Fibroblast of pulmonary artery (primary cell): Measurements from ENCODE around the gene SLC16A9.

Source experiments
- DNase-seq: peaks from one replicate; pipeline ENCODE4 v3.0.0-alpha.2; 2010; ENCODE audit warnings: low read depth
- H3K4me3 ChIP-seq: replicated peaks from 2 replicates; pipeline ENCODE4 v1.5.1; 2011; ENCODE audit warnings: low read depth, mild to moderate bottlenecking, control low read depth, low read length, moderate library complexity
- TF ChIP-seq, protein P1 (sequence below): IDR thresholded peaks from 2 replicates; pipeline ENCODE4 v1.5.1; 2011; ENCODE audit warnings: mild to moderate bottlenecking, control low read depth, low read length, inconsistent platforms; ENCODE audit errors: missing control alignments

SLC16A9 gene

DNA sequence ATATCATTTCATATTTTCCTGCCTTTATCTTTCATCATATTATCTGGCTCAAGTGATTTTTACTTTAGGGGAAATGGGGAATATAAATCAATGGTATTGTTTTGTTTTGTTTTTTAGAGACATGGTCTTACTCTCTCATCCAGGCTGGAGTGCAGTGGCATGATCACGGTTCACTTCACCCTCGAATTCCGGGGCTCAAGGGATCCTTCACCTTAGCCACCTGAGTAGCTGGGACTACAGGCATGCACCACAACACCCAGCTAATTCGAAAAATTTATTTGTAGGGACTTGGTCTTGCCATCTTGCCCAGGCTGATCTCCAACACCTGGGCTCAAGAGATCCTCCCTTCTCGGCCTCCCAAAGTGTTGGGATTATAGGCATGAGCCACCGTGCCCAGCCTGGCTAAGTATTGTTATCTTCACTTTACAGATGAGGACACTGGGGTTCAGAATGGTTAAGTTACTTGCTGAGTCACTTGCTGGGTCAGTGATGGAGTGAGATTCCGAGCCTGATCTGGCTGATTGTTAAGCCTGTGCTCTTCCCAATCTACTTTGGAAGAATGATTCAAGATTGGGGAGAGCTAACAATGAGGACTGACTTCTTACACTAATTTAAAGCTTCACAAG lies 3.7 kb upstream of the SLC16A9 start:
- TF ChIP-seq, protein P1, sequence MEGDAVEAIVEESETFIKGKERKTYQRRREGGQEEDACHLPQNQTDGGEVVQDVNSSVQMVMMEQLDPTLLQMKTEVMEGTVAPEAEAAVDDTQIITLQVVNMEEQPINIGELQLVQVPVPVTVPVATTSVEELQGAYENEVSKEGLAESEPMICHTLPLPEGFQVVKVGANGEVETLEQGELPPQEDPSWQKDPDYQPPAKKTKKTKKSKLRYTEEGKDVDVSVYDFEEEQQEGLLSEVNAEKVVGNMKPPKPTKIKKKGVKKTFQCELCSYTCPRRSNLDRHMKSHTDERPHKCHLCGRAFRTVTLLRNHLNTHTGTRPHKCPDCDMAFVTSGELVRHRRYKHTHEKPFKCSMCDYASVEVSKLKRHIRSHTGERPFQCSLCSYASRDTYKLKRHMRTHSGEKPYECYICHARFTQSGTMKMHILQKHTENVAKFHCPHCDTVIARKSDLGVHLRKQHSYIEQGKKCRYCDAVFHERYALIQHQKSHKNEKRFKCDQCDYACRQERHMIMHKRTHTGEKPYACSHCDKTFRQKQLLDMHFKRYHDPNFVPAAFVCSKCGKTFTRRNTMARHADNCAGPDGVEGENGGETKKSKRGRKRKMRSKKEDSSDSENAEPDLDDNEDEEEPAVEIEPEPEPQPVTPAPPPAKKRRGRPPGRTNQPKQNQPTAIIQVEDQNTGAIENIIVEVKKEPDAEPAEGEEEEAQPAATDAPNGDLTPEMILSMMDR, result no peak
- no peak for DNase-seq
- no peak overlapping the region for H3K4me3 ChIP-seq

DNA sequence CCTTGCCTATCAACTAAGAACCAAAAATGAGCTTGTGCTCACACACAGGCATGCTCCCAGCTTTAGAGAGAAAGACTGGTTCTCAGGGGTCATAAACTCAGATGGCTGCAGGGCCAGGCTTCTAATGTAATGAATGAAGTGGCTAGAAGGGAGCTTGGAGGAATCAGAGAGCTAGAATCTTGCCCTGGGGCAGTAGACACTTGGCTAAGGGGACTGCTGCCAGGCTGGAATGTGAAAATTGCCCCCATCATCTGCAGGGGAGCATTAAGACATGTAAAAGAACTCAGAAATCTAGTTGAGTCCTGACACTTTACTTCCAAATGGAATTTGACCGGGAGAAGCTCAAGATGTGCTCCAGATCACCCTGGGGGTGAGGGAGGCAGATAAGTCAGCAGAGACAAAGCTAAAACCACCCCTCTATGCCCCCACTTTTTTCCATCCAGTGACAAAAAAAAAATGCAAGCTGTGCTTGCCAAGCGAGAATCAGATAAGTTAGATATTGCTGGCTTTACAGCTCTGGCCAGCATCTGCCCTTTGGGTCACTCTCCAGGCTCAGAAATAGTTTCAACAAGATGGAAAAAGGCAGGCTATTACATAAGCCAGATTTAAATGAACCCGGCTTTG lies 2.3 kb upstream of the SLC16A9 start:
- no peak overlapping the region for H3K4me3 ChIP-seq
- TF ChIP-seq, protein P1, result no peak
- DNase-seq, result no peak

DNA sequence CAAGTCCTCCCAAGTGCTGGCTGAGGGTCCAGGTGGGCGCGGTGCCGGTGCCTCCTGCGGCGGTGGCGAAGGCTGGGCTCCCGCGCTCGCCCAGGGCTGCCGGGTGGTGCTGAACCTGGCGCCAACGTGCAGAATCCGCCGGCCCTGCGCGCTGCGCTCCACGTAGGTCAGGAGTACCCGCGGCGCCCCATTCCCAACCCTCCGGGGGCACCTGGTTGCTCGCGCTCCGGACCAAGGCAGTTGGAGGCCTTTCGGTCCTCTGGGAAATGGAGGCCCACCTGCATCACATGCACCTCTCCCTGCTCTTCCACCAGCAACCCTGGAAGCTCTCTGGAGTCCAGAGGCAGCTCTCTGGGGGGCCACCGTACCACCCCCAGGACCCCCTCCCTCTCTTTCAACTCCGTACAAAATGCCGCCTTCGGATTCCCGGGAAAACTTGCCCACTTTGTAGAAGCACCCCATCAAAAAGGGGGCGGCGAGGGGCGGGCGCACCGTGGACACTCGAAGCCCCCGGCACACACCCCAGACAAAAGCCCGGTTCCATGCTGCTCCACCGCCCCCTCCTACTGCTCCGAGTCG lies 745 bp downstream of the SLC16A9 start:
- TF ChIP-seq, protein P1, result no peak
- DNase-seq, result no peak
- peak overlapping the region; percentile 60 for H3K4me3 ChIP-seq

DNA sequence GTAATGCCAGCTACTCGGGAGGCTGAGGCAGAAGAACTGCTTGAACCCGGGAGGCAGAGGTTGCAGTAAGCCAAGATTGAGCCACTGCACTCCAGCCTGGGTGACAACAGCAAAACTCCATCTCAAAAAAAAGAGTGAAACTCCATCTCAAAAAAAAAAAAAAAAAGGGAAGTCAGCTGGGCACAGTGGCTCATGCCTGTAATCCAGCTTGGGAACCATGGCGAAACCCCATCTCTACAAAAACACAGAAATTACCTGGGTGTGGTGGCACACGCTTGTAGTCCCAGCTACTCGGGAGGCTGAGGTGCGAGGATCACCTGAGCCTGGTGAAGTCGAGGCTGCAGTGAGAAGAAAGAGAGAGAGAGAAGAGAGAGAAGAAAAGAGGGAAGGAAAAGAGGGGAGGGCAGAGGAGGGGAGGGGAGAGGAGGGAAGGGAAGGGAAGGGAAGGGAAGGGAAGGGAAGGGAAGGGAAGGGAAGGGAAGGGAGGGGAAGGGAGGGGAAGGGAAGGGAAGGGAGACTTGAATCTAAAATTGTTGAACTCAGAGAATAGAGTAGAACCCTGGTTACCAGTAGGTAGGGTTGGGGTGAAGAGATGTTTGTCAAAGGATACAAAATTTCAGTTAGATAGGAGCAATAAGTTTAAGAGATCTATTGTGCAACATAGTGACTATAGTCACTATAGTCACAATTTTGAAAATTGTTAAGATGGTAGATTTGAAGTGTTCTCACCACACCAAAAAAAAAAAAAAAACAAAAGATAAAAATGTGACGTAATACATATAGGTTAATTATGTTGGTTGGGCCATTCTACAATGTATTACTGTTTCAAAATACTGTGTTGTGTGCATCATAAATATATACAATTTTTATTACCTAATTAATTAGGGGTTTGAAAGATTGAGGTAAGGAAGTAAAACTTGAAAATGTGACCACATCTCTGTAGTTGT lies 2.5 kb downstream of the SLC16A9 start:
- TF ChIP-seq, protein P1, result no peak
- H3K4me3 ChIP-seq, result no peak overlapping the region
- DNase-seq, result no peak

DNA sequence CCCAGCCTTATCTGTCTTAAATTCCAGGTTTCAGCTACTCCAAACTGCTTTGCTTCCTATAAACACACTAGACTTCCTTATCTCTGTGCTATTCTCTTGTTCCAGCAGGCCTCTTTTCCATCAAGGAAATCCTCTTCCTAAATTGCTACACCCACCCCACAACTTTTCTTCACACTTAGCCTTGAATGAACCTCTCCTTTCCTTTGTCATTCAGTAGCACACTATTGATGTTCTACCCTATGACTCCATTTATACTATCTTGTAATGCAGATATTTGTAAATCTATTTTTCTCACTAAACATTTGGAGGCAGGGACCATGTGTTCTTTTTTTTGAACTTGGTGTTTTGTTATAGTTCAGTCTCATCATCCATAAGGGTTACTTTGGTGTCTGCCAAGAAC lies 3.7 kb downstream of the SLC16A9 start:
- no peak for DNase-seq
- TF ChIP-seq, protein P1, result no peak
- no peak overlapping the region for H3K4me3 ChIP-seq

DNA sequence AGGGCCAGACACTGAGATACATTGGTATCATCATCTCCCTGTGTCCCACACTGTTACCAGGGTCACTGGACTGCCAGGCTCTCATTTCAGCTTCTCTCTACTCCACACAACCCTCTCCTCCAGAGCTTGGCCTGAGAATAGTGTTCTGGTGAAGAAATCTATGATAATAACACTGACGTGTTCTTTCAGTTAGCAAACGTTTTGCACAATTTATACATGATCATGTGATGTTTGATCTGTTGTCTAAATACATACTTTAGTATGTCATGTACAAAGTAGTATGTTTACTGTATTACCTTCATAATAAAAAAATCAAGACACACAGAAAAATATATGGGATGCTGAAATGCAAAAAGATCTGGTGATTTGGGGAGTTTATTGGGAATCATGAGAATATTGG lies 5.0 kb downstream of the SLC16A9 start:
- DNase-seq, result peak; percentile 3
- no peak overlapping the region for H3K4me3 ChIP-seq
- TF ChIP-seq, protein P1, result no peak
